ENCODE results near the gene VOPP1.

Gene VOPP1

DNA sequence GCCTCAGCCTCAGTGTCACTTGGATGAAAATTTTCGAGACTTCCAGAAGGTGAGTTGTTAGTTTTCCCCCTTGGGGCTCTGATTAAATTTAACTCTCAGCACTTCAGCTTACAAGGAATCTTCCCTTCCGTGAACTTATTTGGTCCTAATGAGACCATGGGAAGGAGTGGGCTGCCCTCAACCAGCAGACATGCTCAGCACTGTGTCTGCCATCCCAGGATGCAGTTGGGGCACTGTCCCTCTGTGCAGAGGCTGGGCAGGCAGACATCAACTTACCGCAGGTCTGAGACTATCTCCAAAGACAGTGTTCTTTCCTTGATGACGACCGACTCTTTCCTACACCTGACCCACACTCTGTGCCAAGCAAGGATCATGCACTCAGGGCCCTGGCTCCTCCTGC is 36.7 kb downstream of the VOPP1 start:
- peaks cover 68% of the 10 kb centered on the region for H3F3A ChIP-seq (ENCODE audit: insufficient read depth, low read length)
- peak overlapping the region; percentile 93 for H3K9ac ChIP-seq (ENCODE audit: low read length)
- H3K27ac ChIP-seq (ENCODE audit: low read length), result peak overlapping the region; percentile 99
- H3K79me2 ChIP-seq (ENCODE audit: low read length), result peaks cover 70% of the 10 kb centered on the region
- TF ChIP-seq EZH2 (optimal IDR thresholded peaks at IDR 0.05; ENCODE audit: low read depth, low read length) (no peak), EZH2phosphoT487 (IDR thresholded peaks at IDR 0.05; ENCODE audit: low read length) (no peak)
- TF ChIP-seq, protein P1, sequence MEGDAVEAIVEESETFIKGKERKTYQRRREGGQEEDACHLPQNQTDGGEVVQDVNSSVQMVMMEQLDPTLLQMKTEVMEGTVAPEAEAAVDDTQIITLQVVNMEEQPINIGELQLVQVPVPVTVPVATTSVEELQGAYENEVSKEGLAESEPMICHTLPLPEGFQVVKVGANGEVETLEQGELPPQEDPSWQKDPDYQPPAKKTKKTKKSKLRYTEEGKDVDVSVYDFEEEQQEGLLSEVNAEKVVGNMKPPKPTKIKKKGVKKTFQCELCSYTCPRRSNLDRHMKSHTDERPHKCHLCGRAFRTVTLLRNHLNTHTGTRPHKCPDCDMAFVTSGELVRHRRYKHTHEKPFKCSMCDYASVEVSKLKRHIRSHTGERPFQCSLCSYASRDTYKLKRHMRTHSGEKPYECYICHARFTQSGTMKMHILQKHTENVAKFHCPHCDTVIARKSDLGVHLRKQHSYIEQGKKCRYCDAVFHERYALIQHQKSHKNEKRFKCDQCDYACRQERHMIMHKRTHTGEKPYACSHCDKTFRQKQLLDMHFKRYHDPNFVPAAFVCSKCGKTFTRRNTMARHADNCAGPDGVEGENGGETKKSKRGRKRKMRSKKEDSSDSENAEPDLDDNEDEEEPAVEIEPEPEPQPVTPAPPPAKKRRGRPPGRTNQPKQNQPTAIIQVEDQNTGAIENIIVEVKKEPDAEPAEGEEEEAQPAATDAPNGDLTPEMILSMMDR (IDR thresholded peaks at IDR 0.05; ENCODE audit: low read length), result no peak
- H3K4me3 ChIP-seq (ENCODE audit: low read length), result peak overlapping the region; percentile 53
- no peaks in the 10 kb centered on the region; the same call in 1 of the 2 replicates for H3K36me3 ChIP-seq (replicated peaks; ENCODE audit: insufficient read depth, low read length)
- peaks cover 71% of the 10 kb centered on the region for H3K4me1 ChIP-seq (ENCODE audit: low read length)
- peak; percentile 29 for DNase-seq
- no peaks in the 10 kb centered on the region for H4K20me1 ChIP-seq (ENCODE audit: insufficient read depth, low read length)
- no peaks in the 10 kb centered on the region for H3K9me3 ChIP-seq (replicated peaks; ENCODE audit: insufficient read depth, low read length)
- H3K27me3 ChIP-seq (replicated peaks; ENCODE audit: insufficient read depth, low read length), result no peaks in the 10 kb centered on the region
- no peaks in the 10 kb centered on the region for H3K9me2 ChIP-seq (replicated peaks; ENCODE audit: insufficient read depth, low read length)
- H3K4me2 ChIP-seq (ENCODE audit: low read depth, low read length), result peak overlapping the region; percentile 62
- H2AFZ ChIP-seq (ENCODE audit: low read length), result no peak overlapping the region

DNA sequence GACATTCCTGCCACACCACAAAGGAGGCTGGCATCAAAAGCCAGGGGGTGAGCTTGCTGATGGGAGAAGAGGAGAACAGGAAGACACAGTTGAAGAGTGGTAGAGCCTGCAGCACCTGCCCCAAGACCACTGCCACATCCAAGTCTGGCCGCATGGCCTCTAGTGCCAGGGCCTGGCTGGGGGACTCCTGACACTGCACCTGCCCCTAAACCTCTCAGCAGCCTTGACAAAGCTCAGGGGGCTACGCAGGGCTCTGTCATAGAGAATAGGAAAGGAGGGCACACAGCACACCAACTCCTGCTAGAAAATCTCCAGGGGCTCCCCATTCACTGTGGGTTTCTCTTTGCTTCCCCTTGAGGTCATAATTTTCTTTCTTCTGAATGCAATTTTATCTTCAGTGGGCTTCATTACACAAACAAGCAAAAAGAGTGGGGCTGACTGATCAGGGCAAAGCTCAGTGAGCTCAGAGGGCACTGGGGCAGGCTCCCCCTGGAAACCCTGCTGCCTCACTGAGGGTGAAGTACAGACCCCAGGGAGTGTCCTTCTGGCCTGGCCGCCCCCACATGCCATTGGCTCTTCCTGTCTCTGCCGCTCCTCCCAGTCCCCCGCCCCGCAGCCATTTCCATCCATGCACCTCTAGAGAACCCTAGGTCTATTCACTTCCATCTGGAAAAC is 37.2 kb downstream of the VOPP1 start:
- no peaks in the 10 kb centered on the region; the same call in 1 of the 2 replicates for H3K36me3 ChIP-seq (replicated peaks; ENCODE audit: insufficient read depth, low read length)
- peaks cover 72% of the 10 kb centered on the region for H3K79me2 ChIP-seq (ENCODE audit: low read length)
- peaks cover 67% of the 10 kb centered on the region for H3F3A ChIP-seq (ENCODE audit: insufficient read depth, low read length)
- no peaks in the 10 kb centered on the region for H4K20me1 ChIP-seq (ENCODE audit: insufficient read depth, low read length)
- peak overlapping the region; percentile 62 for H3K4me2 ChIP-seq (ENCODE audit: low read depth, low read length)
- peaks cover 77% of the 10 kb centered on the region for H3K4me1 ChIP-seq (ENCODE audit: low read length)
- H3K27ac ChIP-seq (ENCODE audit: low read length), result peak overlapping the region; percentile 99
- peak overlapping the region; percentile 53 for H3K4me3 ChIP-seq (ENCODE audit: low read length)
- DNase-seq, result peak; percentile 56
- no peak overlapping the region for H2AFZ ChIP-seq (ENCODE audit: low read length)
- peak overlapping the region; percentile 93 for H3K9ac ChIP-seq (ENCODE audit: low read length)
- H3K9me3 ChIP-seq (replicated peaks; ENCODE audit: insufficient read depth, low read length), result no peaks in the 10 kb centered on the region
- no peak for TF ChIP-seq EZH2 (optimal IDR thresholded peaks at IDR 0.05; ENCODE audit: low read depth, low read length)
- TF ChIP-seq EZH2phosphoT487 (IDR thresholded peaks at IDR 0.05; ENCODE audit: low read length), result no peak
- TF ChIP-seq, protein P1 (IDR thresholded peaks at IDR 0.05; ENCODE audit: low read length), result no peak
- no peaks in the 10 kb centered on the region for H3K27me3 ChIP-seq (replicated peaks; ENCODE audit: insufficient read depth, low read length)
- no peaks in the 10 kb centered on the region for H3K9me2 ChIP-seq (replicated peaks; ENCODE audit: insufficient read depth, low read length)

DNA sequence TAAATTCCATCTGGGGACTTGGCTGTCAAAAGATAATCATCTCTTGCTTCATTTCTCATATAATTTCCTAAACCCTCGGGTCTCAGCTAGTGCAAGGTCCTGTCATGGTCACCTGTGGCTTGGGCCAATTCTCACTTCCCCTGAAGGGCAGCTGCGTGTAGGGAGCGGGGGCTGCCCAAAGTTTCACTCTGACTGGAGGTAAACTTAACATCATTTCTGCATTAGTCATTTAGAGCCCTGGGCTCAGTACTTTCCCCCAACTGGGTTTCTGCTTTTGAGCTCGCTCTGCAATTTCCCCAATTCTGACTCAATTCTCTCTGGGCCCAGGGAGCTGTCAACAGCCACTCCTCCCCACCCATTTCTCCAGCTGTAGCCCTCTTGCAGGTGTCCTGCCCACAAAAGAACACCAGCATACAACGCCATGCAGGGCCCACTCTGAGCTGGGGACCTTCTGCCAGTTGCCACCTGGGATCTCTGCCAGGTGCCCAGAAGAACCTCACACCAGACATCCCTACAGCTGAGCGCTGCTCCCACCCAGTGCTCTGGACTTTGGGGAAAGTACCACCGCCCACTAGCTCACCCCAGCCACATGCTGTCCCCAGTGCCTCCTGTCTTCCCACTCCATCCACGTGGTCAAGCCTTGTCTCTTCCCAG is 37.9 kb downstream of the VOPP1 start:
- peak; percentile 95 for DNase-seq
- no peaks in the 10 kb centered on the region for H4K20me1 ChIP-seq (ENCODE audit: insufficient read depth, low read length)

More for the DNA sequence above, 37.9 kb downstream of the VOPP1 start:
- H3K27ac ChIP-seq (ENCODE audit: low read length), result peak overlapping the region; percentile 99
- peak overlapping the region; percentile 74 for H3K4me2 ChIP-seq (ENCODE audit: low read depth, low read length)
- H3K4me3 ChIP-seq (ENCODE audit: low read length), result 0 out of 2 replicates have a peak overlapping the region, but pooled peaks have one; percentile 53
- no peaks in the 10 kb centered on the region; the same call in 1 of the 2 replicates for H3K36me3 ChIP-seq (replicated peaks; ENCODE audit: insufficient read depth, low read length)
- H3K9me2 ChIP-seq (replicated peaks; ENCODE audit: insufficient read depth, low read length), result no peaks in the 10 kb centered on the region
- H2AFZ ChIP-seq (ENCODE audit: low read length), result no peak overlapping the region
- peaks cover 67% of the 10 kb centered on the region for H3F3A ChIP-seq (ENCODE audit: insufficient read depth, low read length)
- peak overlapping the region; percentile 93 for H3K9ac ChIP-seq (ENCODE audit: low read length)
- peaks cover 72% of the 10 kb centered on the region for H3K79me2 ChIP-seq (ENCODE audit: low read length)
- peaks cover 84% of the 10 kb centered on the region for H3K4me1 ChIP-seq (ENCODE audit: low read length)
- TF ChIP-seq, protein P1 (IDR thresholded peaks at IDR 0.05; ENCODE audit: low read length), result no peak
- TF ChIP-seq EZH2 (optimal IDR thresholded peaks at IDR 0.05; ENCODE audit: low read depth, low read length), result no peak
- H3K9me3 ChIP-seq (replicated peaks; ENCODE audit: insufficient read depth, low read length), result no peaks in the 10 kb centered on the region
- no peaks in the 10 kb centered on the region for H3K27me3 ChIP-seq (replicated peaks; ENCODE audit: insufficient read depth, low read length)
